ENCODE measurements around the gene VPS26C.

Gene VPS26C

GRCh38 chr21:37202221-37203110 is 64.7 kb downstream of the VPS26C start:
- DNase-seq (ENCODE audit: low read depth) = no peak

GRCh38 chr21:37200641-37201480 is 66.3 kb downstream of the VPS26C start:
- DNase-seq (ENCODE audit: low read depth) = no peak

GRCh38 chr21:37199057-37199924 is 67.8 kb downstream of the VPS26C start:
- no peak for DNase-seq (ENCODE audit: low read depth)

- DNase-seq (ENCODE audit: low read depth) = no peak
These were observed 69.4 kb downstream of the VPS26C start for GRCh38 chr21:37197746-37198145.

- no peak for DNase-seq (ENCODE audit: low read depth)
These were observed 70.3 kb downstream of the VPS26C start for GRCh38 chr21:37196847-37197246.

GRCh38 chr21:37195610-37196009 is 71.5 kb downstream of the VPS26C start:
- no peak for DNase-seq (ENCODE audit: low read depth)

GRCh38 chr21:37195059-37195458 is 72.1 kb downstream of the VPS26C start:
- no peak for DNase-seq (ENCODE audit: low read depth)

- no peak for DNase-seq (ENCODE audit: low read depth)
These were observed 73.5 kb downstream of the VPS26C start for GRCh38 chr21:37193676-37194075.

GRCh38 chr21:37193006-37193405 is 74.1 kb downstream of the VPS26C start:
- no peak for DNase-seq (ENCODE audit: low read depth)

GRCh38 chr21:37192019-37192418 is 75.1 kb downstream of the VPS26C start:
- no peak for DNase-seq (ENCODE audit: low read depth)

GRCh38 chr21:37188825-37189224 is 78.3 kb downstream of the VPS26C start:
- DNase-seq (ENCODE audit: low read depth) = no peak

- no peak for DNase-seq (ENCODE audit: low read depth)
These were observed 80.2 kb downstream of the VPS26C start for GRCh38 chr21:37186983-37187382.

- DNase-seq (ENCODE audit: low read depth) = no peak
These were observed 82.1 kb downstream of the VPS26C start for GRCh38 chr21:37184784-37185593.

GRCh38 chr21:37183749-37184148 is 83.4 kb downstream of the VPS26C start:
- DNase-seq (ENCODE audit: low read depth) = no peak

- no peak for DNase-seq (ENCODE audit: low read depth)
These were observed 84.9 kb downstream of the VPS26C start for GRCh38 chr21:37182222-37182621.

- no peak for DNase-seq (ENCODE audit: low read depth)
These were observed 86.1 kb downstream of the VPS26C start for GRCh38 chr21:37181059-37181458.

GRCh38 chr21:37176716-37177115 is 90.4 kb downstream of the VPS26C start:
- DNase-seq (ENCODE audit: low read depth) = no peak

Measured in activated T-helper 1 cell treated with Interleukin-2 at 50 U/mL for 16 hours (primary cell).